ENCODE results near the gene PEAK3.

Gene PEAK3

GRCh38 chr19:2250766-2251105 is 31.2 kb downstream of the PEAK3 start:
- no peak for DNase-seq (ENCODE audit: low read depth in 2 of 2)

- DNase-seq (ENCODE audit: low read depth in 2 of 2) = no peak
Measured at GRCh38 chr19:2249880-2250765, 31.9 kb downstream of the PEAK3 start.

DNA sequence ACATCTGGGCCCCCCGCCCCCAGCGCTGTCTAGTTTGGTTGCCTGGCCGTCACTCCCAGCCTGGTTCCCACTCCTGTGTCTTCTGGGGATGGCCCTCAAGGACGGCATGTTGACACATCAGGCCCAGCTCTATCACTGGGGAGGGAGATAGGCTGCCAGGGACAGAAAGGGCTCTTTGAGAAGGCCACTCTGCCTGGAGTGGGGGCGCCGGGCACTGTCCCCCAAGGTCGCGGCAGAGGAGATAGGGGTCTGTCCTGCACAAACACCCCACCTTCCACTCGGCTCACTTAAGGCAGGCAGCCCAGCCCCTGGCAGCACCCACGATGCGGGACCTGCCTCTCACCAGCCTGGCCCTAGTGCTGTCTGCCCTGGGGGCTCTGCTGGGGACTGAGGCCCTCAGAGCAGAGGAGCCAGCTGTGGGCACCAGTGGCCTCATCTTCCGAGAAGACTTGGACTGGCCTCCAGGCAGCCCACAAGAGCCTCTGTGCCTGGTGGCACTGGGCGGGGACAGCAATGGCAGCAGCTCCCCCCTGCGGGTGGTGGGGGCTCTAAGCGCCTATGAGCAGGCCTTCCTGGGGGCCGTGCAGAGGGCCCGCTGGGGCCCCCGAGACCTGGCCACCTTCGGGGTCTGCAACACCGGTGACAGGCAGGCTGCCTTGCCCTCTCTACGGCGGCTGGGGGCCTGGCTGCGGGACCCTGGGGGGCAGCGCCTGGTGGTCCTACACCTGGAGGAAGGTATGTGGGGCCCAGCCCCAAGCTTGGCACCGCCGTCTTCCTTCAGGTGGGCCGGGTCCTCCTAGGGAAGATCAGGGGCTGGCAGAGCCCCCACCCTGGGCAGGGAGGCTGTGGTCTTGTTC is 32.7 kb downstream of the PEAK3 start, which contains the start of gene AMH:
Gene AMH (plus strand): TSS at position 314 of the 857 bp plus-strand sequence. CDS start 10 bp downstream, at position 324.
- DNase-seq (ENCODE audit: low read depth in 2 of 2) = no peak

- no peak for DNase-seq (ENCODE audit: low read depth in 2 of 2)
Measured at GRCh38 chr19:2248136-2249009, 33.6 kb downstream of the PEAK3 start.

GRCh38 chr19:2247433-2248101 is 34.4 kb downstream of the PEAK3 start:
- DNase-seq (ENCODE audit: low read depth in 2 of 2) = no peak

DNA sequence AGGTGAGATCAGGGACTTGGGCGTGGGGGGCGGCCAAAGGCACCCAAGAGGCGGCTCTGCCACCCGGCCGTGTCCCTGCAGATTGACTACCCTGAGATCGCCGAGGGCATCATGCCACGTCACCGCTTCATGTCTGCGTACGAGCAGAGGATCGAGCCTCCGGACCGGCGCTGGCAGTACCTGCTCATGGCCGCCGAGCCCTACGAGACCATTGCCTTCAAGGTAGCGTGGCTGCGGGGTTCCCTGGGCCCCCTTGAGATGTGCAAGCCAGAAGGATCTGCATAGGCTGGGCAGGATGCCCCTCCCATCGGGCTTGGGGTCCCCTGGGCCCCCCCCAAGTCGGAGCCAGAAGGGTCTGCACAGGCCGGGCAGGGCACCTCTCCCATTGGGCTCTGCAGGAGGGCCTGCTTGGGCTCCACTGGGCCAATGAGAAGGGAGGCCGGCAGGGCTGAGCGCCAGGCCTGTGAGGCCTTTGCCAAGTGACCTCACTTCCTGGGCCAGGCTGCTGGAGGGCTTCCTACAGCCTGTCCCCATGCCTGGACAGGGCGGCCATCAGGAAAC is 35.1 kb downstream of the PEAK3 start:
- no peak for DNase-seq (ENCODE audit: low read depth in 2 of 2)

- DNase-seq (ENCODE audit: low read depth in 2 of 2) = no peak
Measured at GRCh38 chr19:2246014-2246620, 35.9 kb downstream of the PEAK3 start.

- no peak for DNase-seq (ENCODE audit: low read depth in 2 of 2)
Measured at GRCh38 chr19:2245273-2245672, 36.7 kb downstream of the PEAK3 start.

GRCh38 chr19:2244486-2244885 is 37.5 kb downstream of the PEAK3 start:
- DNase-seq (ENCODE audit: low read depth in 2 of 2) = no peak

- no peak for DNase-seq (ENCODE audit: low read depth in 2 of 2)
Measured at GRCh38 chr19:2244125-2244411, 37.9 kb downstream of the PEAK3 start.

DNA sequence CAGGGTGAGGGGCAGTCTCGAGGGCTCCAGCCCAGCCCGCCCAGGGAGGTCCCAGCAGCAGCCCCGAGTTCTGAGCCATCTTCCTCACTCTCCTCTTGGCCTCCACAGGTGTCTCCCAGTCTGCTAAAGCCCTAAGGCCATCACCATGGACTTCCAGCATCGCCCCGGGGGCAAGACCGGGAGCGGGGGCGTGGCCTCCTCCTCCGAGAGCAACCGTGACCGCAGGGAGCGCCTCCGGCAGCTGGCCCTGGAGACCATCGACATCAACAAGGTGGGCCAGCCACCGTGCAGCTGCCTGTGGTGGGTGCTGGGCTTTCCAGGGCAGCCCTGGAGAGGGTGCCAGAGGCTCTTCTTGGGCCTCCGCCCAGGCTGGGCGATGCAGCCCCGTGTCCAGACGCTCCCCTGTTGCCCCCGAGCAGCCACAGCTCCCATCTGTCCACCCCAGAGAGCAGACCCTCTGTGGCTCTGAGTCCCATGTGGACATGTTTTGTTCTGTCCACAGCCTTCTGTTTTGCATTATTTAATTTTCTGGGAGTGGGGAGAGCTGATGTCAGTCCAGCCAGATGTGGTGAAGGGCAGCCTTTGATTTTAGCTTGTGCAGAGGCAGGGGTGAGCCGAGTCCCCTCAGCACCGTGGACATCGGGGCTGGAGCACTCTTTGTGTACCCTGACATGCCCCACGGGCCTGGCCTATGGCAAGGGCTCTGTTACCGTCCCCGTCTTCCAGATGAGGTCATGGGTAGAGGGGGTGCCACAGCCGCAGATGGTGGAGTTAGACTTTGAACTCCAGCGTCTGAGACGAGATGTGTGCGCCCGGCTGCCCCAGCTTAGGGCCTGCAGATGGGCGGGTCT is 38.5 kb downstream of the PEAK3 start:
- DNase-seq (ENCODE audit: low read depth in 2 of 2) = no peak

DNA sequence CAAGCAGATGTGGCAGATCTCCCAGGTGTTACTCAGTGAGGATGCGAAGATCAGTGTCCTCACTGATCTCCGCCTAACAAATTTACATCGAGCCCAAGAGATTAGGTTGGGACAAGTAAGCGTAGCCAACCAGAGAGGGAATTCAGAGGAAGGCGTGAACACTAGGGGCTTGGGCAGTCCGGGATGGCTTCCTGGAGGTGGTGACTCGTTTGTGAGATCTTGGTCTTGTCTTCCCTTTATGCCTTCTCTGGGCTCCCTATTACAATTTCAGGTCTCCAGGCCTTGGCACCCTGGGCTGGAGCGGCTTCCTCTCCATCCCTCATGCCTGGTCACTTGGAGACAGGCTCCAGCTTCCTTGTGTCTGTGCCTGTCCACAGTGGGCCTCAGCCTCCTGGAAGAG is 39.2 kb downstream of the PEAK3 start:
- DNase-seq (ENCODE audit: low read depth in 2 of 2) = no peak

GRCh38 chr19:2242092-2242537 is 39.9 kb downstream of the PEAK3 start:
- no peak for DNase-seq (ENCODE audit: low read depth in 2 of 2)

GRCh38 chr19:2240881-2241760 is 40.9 kb downstream of the PEAK3 start:
- DNase-seq (ENCODE audit: low read depth in 2 of 2) = no peak

GRCh38 chr19:2239771-2240770 is 41.9 kb downstream of the PEAK3 start:
- no peak for DNase-seq (ENCODE audit: low read depth in 2 of 2)

DNA sequence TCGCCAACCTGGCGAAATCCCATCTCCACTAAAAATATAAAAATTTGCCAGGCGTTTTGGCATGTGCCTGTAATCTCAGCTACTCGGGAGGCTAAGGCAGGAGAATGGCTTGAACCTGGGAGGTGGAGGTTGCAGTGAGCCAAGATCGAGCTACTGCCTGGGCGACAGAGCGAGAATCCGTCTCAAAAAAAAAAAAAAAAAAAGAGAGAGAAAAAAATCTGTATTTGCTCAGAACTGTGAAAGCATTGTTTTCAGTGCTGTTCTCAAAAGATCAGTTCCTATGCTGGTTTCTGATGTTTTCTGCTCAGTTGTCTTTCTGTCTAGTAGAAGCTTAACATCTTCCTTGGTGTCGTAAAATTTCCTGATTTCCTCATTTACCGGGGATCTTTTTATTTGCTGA is 42.8 kb downstream of the PEAK3 start:
- DNase-seq (ENCODE audit: low read depth in 2 of 2) = no peak

- no peak for DNase-seq (ENCODE audit: low read depth in 2 of 2)
Measured at GRCh38 chr19:2237869-2238153, 44.2 kb downstream of the PEAK3 start.
